NCI-H146 (cell line): ENCODE measurements around the gene ACBD4.

Experiments
- DNase-seq: peaks from one replicate; lab custom pipeline; 2025; lab: John Stamatoyannopoulos, UW

ACBD4 gene, protein sequence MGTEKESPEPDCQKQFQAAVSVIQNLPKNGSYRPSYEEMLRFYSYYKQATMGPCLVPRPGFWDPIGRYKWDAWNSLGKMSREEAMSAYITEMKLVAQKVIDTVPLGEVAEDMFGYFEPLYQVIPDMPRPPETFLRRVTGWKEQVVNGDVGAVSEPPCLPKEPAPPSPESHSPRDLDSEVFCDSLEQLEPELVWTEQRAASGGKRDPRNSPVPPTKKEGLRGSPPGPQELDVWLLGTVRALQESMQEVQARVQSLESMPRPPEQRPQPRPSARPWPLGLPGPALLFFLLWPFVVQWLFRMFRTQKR

GRCh38 chr17:45135192-45135977 is at the start of gene ACBD4:
ACBD4 (plus strand) TSS chr17:45135687; CDS start chr17:45136145, 458 bp downstream.
- DNase-seq = peak; percentile 98

DNA sequence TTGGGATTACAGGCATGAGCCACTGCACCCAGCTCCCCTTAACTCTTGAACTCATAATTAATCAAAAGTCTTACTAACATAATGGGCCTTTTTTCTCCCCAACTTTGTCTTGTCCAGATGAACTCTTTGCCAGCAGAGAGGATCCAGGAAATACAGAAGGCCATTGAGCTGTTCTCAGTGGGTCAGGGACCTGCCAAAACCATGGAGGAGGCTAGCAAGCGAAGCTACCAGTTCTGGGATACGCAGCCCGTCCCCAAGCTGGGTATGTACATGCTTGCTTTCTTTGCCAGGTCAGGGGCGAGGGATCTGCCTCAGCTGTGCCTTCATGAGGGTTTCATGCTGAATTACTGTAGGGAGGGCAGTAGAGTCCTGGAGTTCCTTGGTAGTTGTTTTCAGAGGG is 49.1 kb upstream of the ACBD4 start:
- DNase-seq = no peak

DNA sequence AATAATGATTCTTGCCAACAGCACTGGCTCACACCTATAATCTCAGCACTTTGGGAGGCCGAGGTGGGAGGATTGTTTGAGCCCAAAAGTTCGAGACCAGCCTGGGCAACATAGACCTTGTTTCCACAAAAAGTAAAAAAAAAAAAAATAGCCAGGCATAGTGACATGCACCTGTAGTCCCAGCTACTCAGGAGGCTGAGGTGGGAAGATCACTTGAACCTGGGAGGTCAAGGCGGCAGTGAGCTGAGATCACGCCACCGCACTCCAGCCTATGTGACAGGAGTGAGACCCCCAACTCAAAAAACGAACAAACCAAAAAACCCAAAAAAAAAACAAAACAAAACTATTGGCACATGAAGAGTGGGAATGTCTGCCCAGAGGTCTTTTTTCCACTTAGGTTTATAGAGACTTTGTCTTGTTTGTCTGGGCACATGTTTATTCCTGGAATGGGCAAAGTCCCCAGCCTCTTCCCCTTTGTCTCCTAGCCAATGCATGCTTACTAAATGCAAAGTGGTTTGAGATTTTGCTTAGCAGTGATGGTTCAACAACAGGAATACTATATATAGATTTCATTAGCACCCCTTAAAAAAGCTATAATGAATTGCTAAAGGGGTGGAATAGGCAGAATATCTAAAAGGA is 48.5 kb upstream of the ACBD4 start:
- DNase-seq = no peak

DNA sequence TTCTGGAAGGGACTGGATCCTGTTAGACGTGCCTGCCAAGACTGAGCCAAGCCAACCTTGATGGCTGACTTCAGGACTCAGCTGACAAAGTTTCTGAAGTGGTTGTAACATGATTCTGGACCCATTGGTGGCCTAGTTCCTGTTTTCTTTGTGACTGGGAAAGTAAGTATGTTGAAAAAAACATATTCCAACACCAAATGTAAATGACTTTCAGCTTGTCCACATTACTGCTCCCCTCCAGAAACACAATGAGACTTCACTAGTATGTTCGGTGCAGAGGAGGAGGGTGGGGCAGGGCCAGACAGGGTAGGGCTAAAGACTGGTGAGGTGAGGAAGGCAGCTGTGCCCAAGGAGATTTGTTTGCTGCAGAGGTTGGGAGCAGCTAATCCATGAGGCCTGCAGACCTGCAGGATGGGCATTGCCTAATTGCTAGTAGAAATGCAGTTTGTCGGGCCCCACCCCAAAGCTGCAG is 47.9 kb upstream of the ACBD4 start:
- DNase-seq = no peak

GRCh38 chr17:45087978-45088377 is 47.5 kb upstream of the ACBD4 start:
- no peak for DNase-seq

- no peak for DNase-seq
Measured at GRCh38 chr17:45088741-45089140, 46.7 kb upstream of the ACBD4 start.

DNA sequence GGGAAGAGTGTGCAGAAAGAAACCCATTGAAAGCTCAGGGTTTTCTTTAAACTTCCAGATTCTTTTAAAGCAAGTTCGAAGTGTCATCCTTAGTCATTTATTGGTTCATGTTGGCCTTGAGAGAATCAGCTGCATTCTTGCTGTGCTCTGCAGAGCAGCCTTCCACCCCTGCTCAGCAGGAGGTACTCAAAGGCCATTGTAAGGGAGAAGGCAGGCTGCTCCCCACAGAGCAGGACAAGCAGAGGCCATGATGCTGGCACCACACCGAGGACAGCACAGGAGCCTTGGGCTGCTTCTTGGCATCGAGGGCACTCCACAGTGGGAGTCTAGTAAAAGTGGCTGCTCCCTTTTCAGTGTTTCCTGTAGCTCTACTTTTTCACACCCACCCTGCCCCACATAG is 44.8 kb upstream of the ACBD4 start:
- DNase-seq = no peak

DNA sequence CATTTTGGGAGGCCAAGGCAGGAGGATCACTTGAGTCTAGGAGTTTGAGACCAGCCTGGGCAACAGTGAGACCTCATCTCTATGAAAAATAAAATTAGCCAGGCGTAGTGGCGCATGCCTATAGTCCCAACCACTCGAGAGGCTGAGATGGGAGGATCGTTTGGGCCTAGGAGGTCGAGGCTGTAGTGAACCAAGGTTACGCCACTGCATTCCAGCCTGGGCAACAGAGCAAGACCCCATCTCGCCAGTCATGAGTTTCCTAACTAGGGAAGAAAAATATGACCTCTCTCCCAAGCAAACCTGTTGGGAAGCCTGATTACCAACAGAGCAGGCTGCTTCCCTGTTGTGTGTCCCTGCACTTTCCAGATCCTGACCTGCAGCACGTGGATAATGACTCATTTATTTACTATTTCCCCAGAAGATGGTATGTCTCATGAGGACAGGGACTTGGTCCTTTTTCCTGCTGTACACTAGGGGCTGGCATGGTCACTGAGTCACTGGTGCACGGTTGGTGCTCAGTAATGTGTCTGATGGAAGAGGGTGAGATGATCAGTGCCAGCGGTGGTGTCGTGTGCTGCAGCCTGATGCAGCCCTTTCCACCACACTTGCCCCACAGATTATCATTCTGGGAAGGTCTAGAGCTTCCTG is 43.6 kb upstream of the ACBD4 start:
- DNase-seq = no peak

DNA sequence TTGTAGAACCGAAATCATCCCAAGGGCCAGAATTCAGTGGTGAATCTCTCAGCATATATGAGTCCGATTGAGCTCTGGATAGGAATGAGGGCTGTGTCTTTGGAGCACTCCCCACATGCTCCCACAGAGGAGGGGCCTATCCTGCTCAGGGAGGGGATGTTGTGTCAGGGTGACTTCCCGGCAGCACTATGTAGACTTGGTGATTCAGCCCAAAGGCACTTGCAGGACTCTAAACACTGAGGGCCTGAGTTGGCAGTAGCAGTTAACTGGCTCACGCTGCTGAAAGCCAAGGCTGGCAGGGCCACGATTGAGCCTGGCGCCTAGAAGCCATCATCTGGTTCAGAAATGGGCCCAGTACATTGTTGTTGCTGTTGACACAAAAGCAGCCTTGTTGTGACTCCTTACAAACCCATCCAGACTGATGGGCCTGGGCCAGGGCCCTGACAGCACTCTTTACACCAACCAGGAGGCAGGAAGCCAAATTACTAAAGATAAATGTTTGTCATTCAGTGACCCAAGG is 42.5 kb upstream of the ACBD4 start:
- no peak for DNase-seq

DNA sequence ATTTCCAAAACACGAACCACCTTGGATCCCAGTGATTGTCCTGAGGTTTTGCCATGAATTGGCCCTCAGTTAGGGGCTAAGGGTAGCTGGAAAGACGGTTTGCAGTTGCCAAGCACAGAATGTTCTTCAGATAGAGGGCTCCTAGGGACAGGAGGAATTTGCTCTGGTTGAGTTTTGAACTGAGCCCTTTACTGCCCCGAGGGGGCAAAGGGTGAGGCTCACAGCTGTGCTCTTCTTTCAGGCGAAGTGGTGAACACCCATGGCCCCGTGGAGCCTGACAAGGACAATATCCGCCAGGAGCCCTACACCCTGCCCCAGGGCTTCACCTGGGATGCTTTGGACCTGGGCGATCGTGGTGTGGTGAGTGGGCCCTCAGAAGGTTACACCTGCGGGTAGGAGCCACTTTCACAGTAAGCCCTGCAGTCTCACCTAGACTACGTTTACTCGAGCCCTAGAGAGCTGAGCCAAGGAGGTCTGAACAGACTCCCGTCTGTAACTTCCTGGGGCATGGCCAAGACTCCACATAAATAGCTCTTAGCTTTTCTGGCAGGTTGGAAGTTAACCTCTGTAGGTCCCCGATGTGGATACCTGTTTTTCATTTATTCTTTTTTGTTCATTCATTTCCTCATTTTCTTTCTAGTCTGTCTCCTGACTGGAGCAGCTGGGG is 41.9 kb upstream of the ACBD4 start:
- DNase-seq = no peak

DNA sequence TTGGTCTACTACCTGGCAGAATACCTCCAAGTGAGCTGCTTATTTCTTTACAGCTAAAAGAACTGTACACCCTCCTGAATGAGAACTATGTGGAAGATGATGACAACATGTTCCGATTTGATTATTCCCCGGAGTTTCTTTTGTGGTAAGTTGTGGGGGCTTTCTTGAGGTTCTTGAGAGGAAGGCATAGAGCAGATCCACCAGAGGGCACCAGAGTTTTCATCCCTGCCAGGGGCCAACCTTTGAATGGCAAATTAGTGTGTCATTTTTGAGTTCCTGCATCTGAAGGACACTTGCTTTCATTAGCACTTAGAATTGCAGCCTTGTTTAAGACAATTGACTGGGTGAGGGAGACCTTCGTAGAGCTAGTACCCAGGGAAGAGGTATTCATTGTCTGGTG is 39.3 kb upstream of the ACBD4 start:
- DNase-seq = no peak

- no peak for DNase-seq
Measured at GRCh38 chr17:45096926-45097325, 38.6 kb upstream of the ACBD4 start.

DNA sequence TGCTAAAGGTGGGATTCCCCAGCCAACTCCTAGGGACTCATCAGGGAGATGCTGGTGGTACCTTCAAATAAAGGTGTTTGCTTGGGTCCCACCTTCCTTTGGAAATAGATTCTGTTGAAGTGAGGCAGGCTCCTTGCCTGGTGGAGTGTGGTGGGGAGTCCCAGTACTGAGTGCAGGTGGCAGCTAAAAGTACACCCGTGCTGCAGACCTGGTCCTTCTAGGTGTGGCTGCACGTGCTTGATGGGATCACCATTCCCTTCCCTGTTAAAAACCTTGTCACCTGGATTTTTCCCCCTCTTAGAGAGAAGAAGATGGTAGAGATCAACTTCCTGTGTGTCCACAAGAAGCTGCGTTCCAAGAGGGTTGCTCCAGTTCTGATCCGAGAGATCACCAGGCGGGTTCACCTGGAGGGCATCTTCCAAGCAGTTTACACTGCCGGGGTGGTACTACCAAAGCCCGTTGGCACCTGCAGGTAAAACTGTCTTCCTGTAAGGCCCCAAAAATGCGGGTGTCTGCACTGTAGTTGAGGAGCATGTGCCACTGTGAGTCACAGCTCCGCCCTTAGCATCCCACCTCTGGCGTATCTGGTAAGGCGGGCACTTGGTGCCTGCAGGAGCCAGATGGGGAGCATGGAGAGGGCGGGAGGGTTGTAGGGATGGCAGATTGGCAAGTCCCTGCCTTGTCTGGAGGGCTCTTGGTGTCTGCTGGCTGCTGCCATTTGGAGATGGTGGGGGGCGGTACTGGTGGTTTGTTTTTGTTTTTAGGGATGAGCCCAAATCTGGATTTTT is 37.2 kb upstream of the ACBD4 start:
- no peak for DNase-seq

GRCh38 chr17:45098869-45099616 is 36.4 kb upstream of the ACBD4 start:
- peak; percentile 68 for DNase-seq

GRCh38 chr17:45101546-45101882 is 34.0 kb upstream of the ACBD4 start:
- no peak for DNase-seq

GRCh38 chr17:45101883-45102811 is 33.3 kb upstream of the ACBD4 start:
- DNase-seq = no peak

DNA sequence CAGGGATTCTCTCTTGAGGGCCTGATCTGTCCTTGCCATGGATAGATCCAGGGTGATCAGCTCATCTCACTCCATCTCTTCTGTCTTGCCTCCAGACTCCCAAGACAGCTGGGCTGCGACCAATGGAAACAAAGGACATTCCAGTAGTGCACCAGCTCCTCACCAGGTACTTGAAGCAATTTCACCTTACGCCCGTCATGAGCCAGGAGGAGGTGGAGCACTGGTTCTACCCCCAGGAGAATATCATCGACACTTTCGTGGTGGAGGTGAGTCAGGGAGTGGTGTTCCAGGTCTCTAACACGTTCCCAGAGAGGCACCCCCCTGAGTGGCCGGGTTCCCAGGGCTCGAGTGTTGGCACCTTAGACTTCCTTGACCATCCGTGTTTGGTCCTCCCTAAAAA is 32.6 kb upstream of the ACBD4 start:
- DNase-seq = no peak

DNA sequence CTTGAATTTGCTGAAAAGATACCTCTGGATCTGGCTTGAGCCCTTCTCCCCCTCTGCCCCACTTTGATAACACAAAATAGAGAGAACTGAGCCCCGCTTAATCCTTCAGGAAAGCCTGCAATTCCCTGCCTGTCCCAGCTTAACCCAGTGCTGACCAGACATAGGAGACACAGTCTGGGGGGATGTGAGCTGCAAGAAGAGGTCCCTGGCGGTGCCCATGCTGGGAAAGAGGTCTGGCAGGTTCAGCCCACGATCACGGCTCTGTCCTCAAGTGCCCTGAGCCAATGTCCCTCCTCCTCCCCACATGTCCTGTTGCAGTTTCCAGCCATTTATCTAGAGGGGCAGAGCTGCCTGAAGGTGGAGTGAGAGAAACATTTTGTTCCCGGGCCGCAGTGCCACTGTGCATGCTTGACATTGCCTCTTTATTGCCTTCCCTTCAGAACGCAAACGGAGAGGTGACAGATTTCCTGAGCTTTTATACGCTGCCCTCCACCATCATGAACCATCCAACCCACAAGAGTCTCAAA is 32.2 kb upstream of the ACBD4 start:
- DNase-seq = no peak

DNA sequence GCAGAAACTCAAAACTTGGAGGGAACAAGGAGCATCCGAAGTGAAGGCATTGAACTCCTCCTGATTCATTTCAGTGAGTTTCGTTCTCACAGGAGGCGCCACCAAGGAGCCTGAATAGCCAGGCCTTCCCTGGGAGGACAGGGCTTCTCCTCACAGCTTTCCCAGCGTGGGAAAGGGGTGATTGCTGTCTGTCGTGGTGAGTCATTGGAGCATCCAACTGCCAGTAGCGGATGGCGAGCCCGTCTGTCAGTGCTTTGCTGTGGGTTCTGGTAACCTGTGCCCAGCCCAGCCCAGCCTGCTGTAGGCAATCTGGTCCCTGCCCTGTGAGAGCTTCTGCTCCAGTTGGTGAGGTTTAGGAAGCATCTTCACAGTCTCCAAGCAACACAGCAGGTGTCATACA is 31.5 kb upstream of the ACBD4 start:
- no peak for DNase-seq
